Stimulated activated naive CD8-positive, alpha-beta T cell treated with anti-CD3 and anti-CD28 coated beads, Interleukin-15, amount 100 ng/mL, for 72 hours (primary cell): Measurements from ENCODE around the gene CCNB1.
"Not testable (repeated sequence)": the region's sequence is repeated elsewhere in the genome, so short reads cannot be mapped to it uniquely, and the experiment has no call there.

Source experiments
- ATAC-seq: fragments of 150-1000 bp; cut with Tn5 transposase; 2 replicates; pipeline ENCODE4 v1.10.0; 2021; ENCODE audit warnings: mild to moderate bottlenecking, moderate library complexity
- DNase-seq, 2 donors: peaks; one replicate each; pipeline ENCODE4 v3.0.0; 2021 to 2022
- H3K27ac Mint-ChIP-seq, 2 donors: one replicate each; pipeline ENCODE4 v1.8.0; 2022; ENCODE audit warnings: mild to moderate bottlenecking in 2 of 2, mixed read lengths in 2 of 2, moderate library complexity in 2 of 2
- H3K27me3 Mint-ChIP-seq: one replicate; pipeline ENCODE4 v1.8.0; 2022; ENCODE audit warnings: mixed read lengths
- H3K4me1 Mint-ChIP-seq: one replicate; pipeline ENCODE4 v1.8.0; 2022; ENCODE audit warnings: mild to moderate bottlenecking, mixed read lengths
- H3K4me3 Mint-ChIP-seq, 2 donors: one replicate each; pipeline ENCODE4 v1.8.0; 2022; ENCODE audit warnings: mild to moderate bottlenecking in 2 of 2, mixed read lengths in 2 of 2, moderate library complexity in 1 of 2
- H3K9me3 Mint-ChIP-seq, 2 donors: one replicate each; pipeline ENCODE4 v1.8.0; 2022; ENCODE audit warnings: mixed read lengths in 2 of 2

Gene CCNB1

DNA sequence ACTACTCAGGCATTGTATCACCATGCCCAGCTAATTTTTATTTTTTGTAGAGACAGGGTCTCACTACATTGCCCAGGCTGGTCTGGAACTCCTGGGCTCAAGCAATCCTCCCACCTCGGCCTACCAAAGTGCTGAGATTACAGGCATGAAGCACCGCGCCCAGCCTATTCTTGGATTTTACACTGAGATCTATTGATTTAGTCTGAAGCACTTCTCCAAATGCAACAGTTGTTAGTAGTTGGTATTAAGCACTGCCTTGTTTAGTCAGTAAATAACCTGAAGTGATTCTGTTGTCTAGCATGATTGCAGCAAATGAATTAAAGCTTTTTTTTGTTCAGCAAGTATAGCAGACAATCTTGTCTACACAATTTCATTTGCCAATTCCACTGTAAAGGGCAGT, 8.9 kb upstream of the CCNB1 start:
- DNase-seq (no peak), ATAC-seq (no peak)
- no peaks in the 10 kb centered on the region for H3K4me1 Mint-ChIP-seq
- no peaks in the 10 kb centered on the region for H3K9me3 Mint-ChIP-seq
- no peak overlapping the region for H3K4me3 Mint-ChIP-seq
- no peaks in the 10 kb centered on the region for H3K27me3 Mint-ChIP-seq
- no peak overlapping the region for H3K27ac Mint-ChIP-seq

DNA sequence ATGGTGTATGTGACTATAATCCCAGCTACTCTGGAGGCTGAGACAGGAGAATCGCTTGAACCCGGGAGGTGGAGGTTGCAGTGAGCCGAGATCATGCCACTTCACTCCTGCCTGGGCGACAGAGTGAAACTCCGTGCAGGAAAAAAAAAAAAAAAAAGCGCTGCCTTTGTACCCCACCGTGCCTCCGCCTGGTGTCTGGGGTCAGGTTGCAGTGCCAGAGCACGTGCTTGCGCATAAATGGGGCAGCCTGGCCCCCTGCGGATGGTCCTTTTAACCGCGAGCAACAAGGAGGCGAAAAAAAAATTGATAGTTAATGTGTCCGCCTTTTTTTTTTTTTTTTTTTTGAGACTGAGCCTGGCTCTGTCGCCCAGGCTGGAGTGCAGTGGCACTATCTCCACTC, 6.3 kb upstream of the CCNB1 start:
- Mint-ChIP-seq H3K4me3 (no peak overlapping the region), H3K27ac (no peak overlapping the region), H3K4me1 (peaks cover 2% of the 10 kb centered on the region), H3K9me3 (no peaks in the 10 kb centered on the region), H3K27me3 (no peaks in the 10 kb centered on the region)
- DNase-seq, result no peak
- ATAC-seq, result no peak

- no peak for DNase-seq
- Mint-ChIP-seq H3K4me1 (peaks cover 33% of the 10 kb centered on the region), H3K9me3 (peaks cover 0 to 4% of the 10 kb centered on the region in 2 donors), H3K27me3 (no peaks in the 10 kb centered on the region), H3K4me3 (peak overlapping the region; percentile 93 to 97), H3K27ac (peak overlapping the region; percentile 96 to 98)
- ATAC-seq, result no peak
Observed at GRCh38 chr5:69167493-69167855, 524 bp downstream of the CCNB1 start.

DNA sequence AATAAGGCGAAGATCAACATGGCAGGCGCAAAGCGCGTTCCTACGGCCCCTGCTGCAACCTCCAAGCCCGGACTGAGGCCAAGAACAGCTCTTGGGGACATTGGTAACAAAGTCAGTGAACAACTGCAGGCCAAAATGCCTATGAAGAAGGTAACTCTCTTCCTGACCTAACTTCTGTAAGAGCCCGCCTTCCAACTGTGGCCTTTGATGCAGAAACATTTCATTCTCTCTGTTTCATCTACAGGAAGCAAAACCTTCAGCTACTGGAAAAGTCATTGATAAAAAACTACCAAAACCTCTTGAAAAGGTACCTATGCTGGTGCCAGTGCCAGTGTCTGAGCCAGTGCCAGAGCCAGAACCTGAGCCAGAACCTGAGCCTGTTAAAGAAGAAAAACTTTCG, 979 bp downstream of the CCNB1 start:
- Mint-ChIP-seq H3K4me3 (peak overlapping the region; percentile 93 to 97), H3K9me3 (peaks cover 0 to 4% of the 10 kb centered on the region in 2 donors), H3K27ac (peak overlapping the region; percentile 96 to 98), H3K4me1 (peaks cover 33% of the 10 kb centered on the region), H3K27me3 (no peaks in the 10 kb centered on the region)
- ATAC-seq (no peak), DNase-seq (no peak)

- Mint-ChIP-seq H3K4me1 (peaks cover 32% of the 10 kb centered on the region), H3K4me3 (no peak overlapping the region), H3K27ac (no peak overlapping the region), H3K9me3 (peaks cover 0 to 4% of the 10 kb centered on the region in 2 donors), H3K27me3 (no peaks in the 10 kb centered on the region)
- no peak for DNase-seq
- no peak for ATAC-seq
Observed at GRCh38 chr5:69170495-69170894, 3.5 kb downstream of the CCNB1 start.

DNA sequence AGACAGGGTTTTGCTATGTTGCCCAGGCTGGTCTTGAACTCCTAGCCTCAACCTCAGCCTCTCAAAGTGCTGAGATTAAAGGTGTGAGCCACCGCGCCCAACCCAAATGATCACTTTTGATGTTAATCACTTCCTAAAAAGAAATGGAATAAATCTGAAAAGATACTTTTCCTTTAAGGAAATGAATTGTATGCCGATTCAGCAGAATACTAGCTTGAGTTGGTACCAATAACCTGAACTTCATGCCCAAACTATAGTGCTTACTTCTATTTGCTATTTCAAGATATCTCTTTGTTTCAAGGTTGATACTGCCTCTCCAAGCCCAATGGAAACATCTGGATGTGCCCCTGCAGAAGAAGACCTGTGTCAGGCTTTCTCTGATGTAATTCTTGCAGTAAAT, 4.0 kb downstream of the CCNB1 start:
- peaks cover 28% of the 10 kb centered on the region for H3K4me1 Mint-ChIP-seq

DNA sequence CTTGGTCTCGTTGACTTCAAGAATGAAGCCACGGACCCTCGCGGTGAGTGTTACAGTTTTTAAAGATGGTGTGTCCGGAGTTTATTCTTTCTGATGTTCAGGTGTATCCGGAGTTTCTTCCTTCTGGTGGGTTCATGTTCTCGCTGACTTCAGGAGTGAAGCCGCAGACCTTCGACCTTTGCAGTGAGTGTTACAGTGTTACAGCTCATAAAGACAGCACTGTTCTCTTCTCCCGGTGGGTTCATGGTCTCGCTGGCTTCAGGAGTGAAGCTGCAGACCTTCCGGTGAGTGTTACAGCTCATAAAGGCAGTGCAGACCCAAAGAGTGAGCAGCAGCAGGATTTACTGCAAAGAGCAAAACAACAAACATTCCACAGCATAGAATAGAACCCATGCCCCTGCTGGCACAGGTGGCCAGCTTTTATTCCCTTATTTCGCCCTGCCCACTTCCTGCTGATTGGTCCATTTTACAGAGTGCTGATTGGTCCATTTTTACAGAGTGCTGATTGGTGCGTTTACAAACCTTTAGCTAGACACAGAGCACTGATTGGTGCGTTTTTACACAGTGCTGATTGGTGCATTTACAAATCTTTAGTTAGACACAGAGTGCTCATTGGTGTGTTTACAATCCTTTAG, 14.8 kb downstream of the CCNB1 start:
- not testable (repeated sequence) for H3K9me3 Mint-ChIP-seq, H3K27me3 Mint-ChIP-seq, H3K4me1 Mint-ChIP-seq, H3K27ac Mint-ChIP-seq, H3K4me3 Mint-ChIP-seq, DNase-seq, ATAC-seq

More for the DNA sequence above, 4.0 kb downstream of the CCNB1 start:
- Mint-ChIP-seq H3K27me3 (no peaks in the 10 kb centered on the region), H3K27ac (no peak overlapping the region), H3K4me3 (no peak overlapping the region), H3K9me3 (peaks cover 0 to 4% of the 10 kb centered on the region in 2 donors)
- ATAC-seq, result no peak
- DNase-seq, result no peak

DNA sequence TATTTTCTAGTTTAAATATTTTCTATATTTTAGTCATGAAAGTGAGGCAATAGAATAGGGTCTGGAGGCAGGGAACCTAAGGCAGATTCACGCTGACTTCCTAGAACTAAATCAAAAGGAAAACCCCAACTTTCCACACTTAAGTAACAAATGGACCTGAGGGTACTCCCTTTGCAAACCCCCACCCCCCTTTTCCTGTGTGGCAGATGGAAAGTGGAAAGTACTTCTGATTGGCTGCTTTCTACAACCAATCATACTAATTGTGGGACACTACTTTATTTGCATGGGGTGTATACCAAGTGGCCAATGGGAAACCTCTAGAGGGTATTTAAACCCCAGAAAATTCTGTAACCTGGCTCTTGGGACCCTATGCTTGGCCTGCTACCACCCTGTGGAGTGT, 17.7 kb downstream of the CCNB1 start:
- Mint-ChIP-seq H3K27ac (no peak overlapping the region), H3K27me3 (no peaks in the 10 kb centered on the region), H3K9me3 (no peaks in the 10 kb centered on the region), H3K4me1 (peaks cover 5% of the 10 kb centered on the region), H3K4me3 (no peak overlapping the region)
- DNase-seq, result no peak
- no peak for ATAC-seq

- Mint-ChIP-seq H3K4me1 (peaks cover 10% of the 10 kb centered on the region), H3K27ac (no peak overlapping the region), H3K9me3 (no peaks in the 10 kb centered on the region), H3K27me3 (no peaks in the 10 kb centered on the region), H3K4me3 (no peak overlapping the region)
- ATAC-seq (no peak), DNase-seq (no peak)
Observed at GRCh38 chr5:69187342-69187741, 20.4 kb downstream of the CCNB1 start.

GRCh38 chr5:69188811-69189161, 21.8 kb downstream of the CCNB1 start:
- Mint-ChIP-seq H3K4me3 (peak overlapping the region; percentile 85 to 90), H3K27ac (peak overlapping the region; percentile 96), H3K27me3 (no peaks in the 10 kb centered on the region), H3K9me3 (no peaks in the 10 kb centered on the region), H3K4me1 (peaks cover 10% of the 10 kb centered on the region)
- ATAC-seq (peak; percentile 2), DNase-seq (peak in 1 of 2 donors; percentile 12)

- H3K27ac Mint-ChIP-seq, result peak within 1 kb of the TSS; percentile 96
- H3K27me3 Mint-ChIP-seq, result no peaks in the 10 kb centered on the region
- H3K9me3 Mint-ChIP-seq, result no peaks in the 10 kb centered on the region
- H3K4me1 Mint-ChIP-seq, result peaks cover 10% of the 10 kb centered on the region
- peak within 1 kb of the TSS; percentile 85 to 90 for H3K4me3 Mint-ChIP-seq
- DNase-seq, result peak; percentile 90 to 93
- ATAC-seq, result peak; percentile 96
Observed at GRCh38 chr5:69189162-69190086, 22.5 kb downstream of the CCNB1 start, which contains the start of gene CENPH. CENPH (plus strand) TSS chr5:69189583; CDS start chr5:69189635, 52 bp downstream.

GRCh38 chr5:69202497-69202896, 35.5 kb downstream of the CCNB1 start:
- Mint-ChIP-seq H3K4me1 (no peaks in the 10 kb centered on the region), H3K4me3 (no peak overlapping the region), H3K27ac (no peak overlapping the region), H3K9me3 (no peaks in the 10 kb centered on the region), H3K27me3 (no peaks in the 10 kb centered on the region)
- DNase-seq (no peak), ATAC-seq (no peak)

DNA sequence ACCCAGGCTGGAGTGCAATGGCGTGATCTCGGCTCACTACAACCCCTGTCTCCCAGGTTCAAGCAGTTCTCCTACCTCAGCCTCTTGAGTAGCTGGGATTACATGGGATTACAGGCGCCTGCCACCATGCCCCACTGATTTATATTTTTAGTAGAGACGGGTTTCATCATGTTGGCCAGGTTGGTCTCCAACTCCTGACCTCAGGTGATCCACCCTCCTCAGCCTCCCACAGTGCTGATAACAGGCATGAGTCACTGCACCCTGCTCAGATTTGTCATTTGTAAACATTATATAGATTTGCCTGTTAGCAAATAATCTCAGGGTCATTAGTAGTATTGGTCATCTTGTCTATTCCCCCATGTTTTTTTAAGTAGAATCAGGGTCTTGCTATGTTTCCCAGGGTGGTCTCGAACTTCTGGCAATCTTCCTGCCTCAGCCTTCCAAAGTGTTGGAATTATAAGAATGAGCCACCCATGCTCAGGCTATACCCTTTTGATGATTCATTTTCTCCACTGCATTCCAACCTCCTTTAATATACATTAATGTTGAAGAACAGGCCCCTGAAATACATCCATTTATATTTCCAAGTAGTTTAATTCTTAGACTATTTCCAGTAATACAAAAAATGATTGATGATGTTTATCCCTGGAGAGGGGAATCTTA, 39.7 kb downstream of the CCNB1 start:
- DNase-seq (no peak), ATAC-seq (no peak)
- Mint-ChIP-seq H3K4me1 (no peaks in the 10 kb centered on the region), H3K9me3 (no peaks in the 10 kb centered on the region), H3K27ac (no peak overlapping the region), H3K27me3 (no peaks in the 10 kb centered on the region), H3K4me3 (no peak overlapping the region)

DNA sequence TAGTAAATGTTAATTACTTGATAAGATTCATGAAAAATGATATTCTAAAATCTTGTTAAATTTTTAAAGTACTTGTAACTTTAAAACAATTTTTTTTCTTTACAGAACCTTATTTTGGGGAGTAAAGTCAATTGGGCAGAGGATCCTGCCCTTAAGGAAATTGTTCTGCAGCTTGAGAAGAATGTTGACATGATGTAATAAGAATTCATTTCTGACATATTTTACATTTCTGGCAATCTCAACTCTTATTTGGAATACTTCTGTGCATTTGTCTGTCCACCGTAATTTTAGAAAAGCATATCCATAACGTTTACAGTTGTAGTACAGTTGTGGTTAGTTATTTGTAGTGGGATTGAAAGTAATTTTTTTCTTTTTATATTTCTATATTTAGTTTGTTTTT, 42.7 kb downstream of the CCNB1 start:
- no peak overlapping the region for H3K27ac Mint-ChIP-seq
- no peaks in the 10 kb centered on the region for H3K4me1 Mint-ChIP-seq
- no peaks in the 10 kb centered on the region for H3K27me3 Mint-ChIP-seq
- DNase-seq (no peak), ATAC-seq (no peak)
- H3K4me3 Mint-ChIP-seq, result no peak overlapping the region
- no peaks in the 10 kb centered on the region for H3K9me3 Mint-ChIP-seq

DNA sequence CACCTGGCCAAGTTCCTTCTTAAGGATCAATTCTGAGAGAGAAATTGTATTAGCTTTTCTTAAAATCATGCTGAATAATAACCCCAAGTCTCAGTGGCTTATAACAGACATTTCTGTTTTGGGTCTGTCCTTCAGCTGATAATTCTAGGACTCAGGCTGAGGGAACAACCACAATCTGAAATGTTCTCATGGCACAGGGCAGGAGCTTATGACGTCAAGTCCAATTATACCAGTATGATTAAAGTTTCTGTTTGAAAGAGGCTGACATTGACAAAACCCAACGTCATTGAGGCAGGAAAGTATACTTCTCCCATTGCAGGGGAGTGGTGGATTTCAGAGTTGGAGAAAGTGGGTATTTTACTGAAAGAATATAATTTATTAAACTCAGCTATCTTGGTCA, 44.2 kb downstream of the CCNB1 start:
- Mint-ChIP-seq H3K4me1 (no peaks in the 10 kb centered on the region), H3K4me3 (no peak overlapping the region), H3K27me3 (no peaks in the 10 kb centered on the region), H3K27ac (no peak overlapping the region), H3K9me3 (no peaks in the 10 kb centered on the region)
- ATAC-seq (no peak), DNase-seq (no peak)

GRCh38 chr5:69212022-69212421, 45.1 kb downstream of the CCNB1 start:
- no peak for DNase-seq
- Mint-ChIP-seq H3K27me3 (no peaks in the 10 kb centered on the region), H3K27ac (no peak overlapping the region), H3K4me3 (no peak overlapping the region), H3K9me3 (no peaks in the 10 kb centered on the region), H3K4me1 (no peaks in the 10 kb centered on the region)
- ATAC-seq, result no peak
